Type B pancreatic cell (in vitro differentiated cells): ENCODE data around the gene TSHZ1. TPM values are rescaled to one million over a fixed set of nuclear protein-coding genes. Genes with fewer than 3 reads are reported as not detected.

Source experiments
- DNase-seq: peaks from one replicate; pipeline ENCODE4 v3.0.0; 2021; ENCODE audit warnings: mixed read lengths; ENCODE audit not compliant: unreplicated experiment; ENCODE audit errors: extremely low spot score
- H3K27ac Mint-ChIP-seq: 2 replicates; pipeline ENCODE4 v1.8.0; 2021; ENCODE audit warnings: mild to moderate bottlenecking, mixed read lengths
- H3K27me3 Mint-ChIP-seq: 2 replicates; pipeline ENCODE4 v1.8.0; 2021; ENCODE audit warnings: mixed read lengths
- H3K36me3 Mint-ChIP-seq: 2 replicates; pipeline ENCODE4 v1.8.0; 2021; ENCODE audit warnings: mixed read lengths
- H3K4me1 Mint-ChIP-seq: one replicate; pipeline ENCODE4 v1.8.0; 2021; ENCODE audit warnings: mixed read lengths; ENCODE audit not compliant: unreplicated experiment
- H3K4me3 Mint-ChIP-seq: 2 replicates; pipeline ENCODE4 v1.8.0; 2021; ENCODE audit warnings: mild to moderate bottlenecking, mixed read lengths
- H3K9me3 Mint-ChIP-seq: 2 replicates; pipeline ENCODE4 v1.8.0; 2021; ENCODE audit warnings: mixed read lengths
- CTCF ChIP-seq: fragments of 200-600 bp; sonication (generic); conservative IDR thresholded peaks from 2 replicates; pipeline ENCODE4 v1.5.0; 2021; ENCODE audit warnings: antibody characterized with exemption, mild to moderate bottlenecking
- total RNA-seq: library from RNA; stranded (reverse); gene quantifications from 2 replicates; pipeline ENCODE4 v1.2.1, GENCODE V29; 2021; ENCODE audit warnings: low replicate concordance

The TSHZ1 gene
- total RNA-seq, 1 donor from 2014 or later, result 79.9 TPM

GRCh38 chr18:75262511-75262910 lies 51.9 kb downstream of the TSHZ1 start:
- peaks cover 11% of the 10 kb centered on the region for H3K36me3 Mint-ChIP-seq
- peaks cover 65% of the 10 kb centered on the region for H3K4me1 Mint-ChIP-seq
- H3K9me3 Mint-ChIP-seq, result no peaks in the 10 kb centered on the region

GRCh38 chr18:75264195-75264594 lies 53.6 kb downstream of the TSHZ1 start:
- Mint-ChIP-seq H3K4me1 (peaks cover 77% of the 10 kb centered on the region), H3K4me3 (peak overlapping the region; percentile 45), H3K36me3 (peaks cover 11% of the 10 kb centered on the region), H3K27ac (peak overlapping the region; percentile 1), H3K27me3 (no peaks in the 10 kb centered on the region), H3K9me3 (no peaks in the 10 kb centered on the region)
- TF ChIP-seq CTCF, result no peak
- no peak for DNase-seq

More at GRCh38 chr18:75262511-75262910, 51.9 kb downstream of the TSHZ1 start:
- no peaks in the 10 kb centered on the region for H3K27me3 Mint-ChIP-seq
- H3K4me3 Mint-ChIP-seq, result no peak overlapping the region
- DNase-seq, result no peak
- no peak for TF ChIP-seq CTCF
- no peak overlapping the region for H3K27ac Mint-ChIP-seq

DNA sequence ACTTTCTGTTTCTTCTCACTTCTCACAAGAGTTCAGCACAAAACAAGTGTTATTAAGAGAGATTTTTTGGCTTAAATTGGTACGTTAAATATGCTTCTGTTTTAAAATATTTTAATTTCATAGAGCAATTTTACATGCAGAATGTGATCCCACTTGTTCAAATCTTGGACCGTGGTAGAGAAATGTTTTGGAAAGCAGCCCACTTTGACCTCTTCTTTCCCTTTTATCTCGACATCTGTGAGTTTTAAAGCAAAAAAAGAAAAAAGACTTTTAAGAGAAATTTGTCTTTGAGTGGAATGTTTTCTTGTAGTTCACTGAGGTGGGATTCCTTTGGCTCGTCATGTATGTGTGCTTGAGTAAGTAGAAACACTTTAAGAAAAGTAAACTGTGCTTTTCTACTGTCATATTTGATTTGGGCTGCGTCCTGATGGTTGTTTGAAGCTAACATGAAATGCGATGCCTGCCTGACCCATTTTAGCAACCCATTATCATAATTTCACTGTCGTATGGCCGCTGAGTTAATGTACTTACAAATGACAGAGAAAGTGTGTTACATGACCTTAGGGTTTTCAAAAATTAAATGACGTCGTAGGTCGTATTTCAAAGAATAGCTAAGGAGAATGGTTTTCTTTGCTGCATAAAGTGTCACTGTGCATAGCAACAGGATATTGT lies 54.5 kb downstream of the TSHZ1 start:
- no peak for DNase-seq
- peaks cover 11% of the 10 kb centered on the region for H3K36me3 Mint-ChIP-seq
- peak overlapping the region; percentile 6 for H3K27ac Mint-ChIP-seq
- no peak for TF ChIP-seq CTCF
- peak overlapping the region; percentile 69 for H3K4me3 Mint-ChIP-seq
- H3K9me3 Mint-ChIP-seq, result no peaks in the 10 kb centered on the region
- H3K27me3 Mint-ChIP-seq, result no peaks in the 10 kb centered on the region
- H3K4me1 Mint-ChIP-seq, result peaks cover 77% of the 10 kb centered on the region

DNA sequence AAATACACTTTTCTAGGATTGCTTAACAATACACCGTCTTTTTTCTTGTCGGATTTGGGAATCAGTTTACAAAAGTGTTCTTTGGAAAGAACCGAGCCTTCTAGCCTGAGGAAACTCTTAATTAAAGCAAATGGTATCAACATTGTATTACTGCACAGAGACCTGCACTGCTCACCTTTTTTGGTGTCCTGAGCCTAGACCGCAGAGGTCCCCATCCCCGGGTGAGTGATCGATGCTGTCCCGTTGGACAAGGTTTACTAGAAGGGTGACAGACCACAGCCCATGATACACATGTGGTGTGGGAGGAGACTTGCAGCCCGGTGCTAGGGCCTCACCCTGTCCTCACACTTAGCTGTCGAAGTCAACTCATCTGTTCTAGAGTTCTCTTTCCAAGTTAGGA lies 55.3 kb downstream of the TSHZ1 start:
- H3K4me1 Mint-ChIP-seq, result peaks cover 73% of the 10 kb centered on the region
- DNase-seq, result no peak
- no peaks in the 10 kb centered on the region for H3K9me3 Mint-ChIP-seq
- TF ChIP-seq CTCF, result no peak
- H3K4me3 Mint-ChIP-seq, result no peak overlapping the region
- peaks cover 11% of the 10 kb centered on the region for H3K36me3 Mint-ChIP-seq
- peak overlapping the region; percentile 6 for H3K27ac Mint-ChIP-seq
- no peaks in the 10 kb centered on the region for H3K27me3 Mint-ChIP-seq

GRCh38 chr18:75267643-75268363 lies 57.2 kb downstream of the TSHZ1 start:
- no peak for DNase-seq
- Mint-ChIP-seq H3K4me3 (peak overlapping the region; percentile 38), H3K27me3 (no peaks in the 10 kb centered on the region), H3K27ac (no peak overlapping the region), H3K9me3 (no peaks in the 10 kb centered on the region), H3K4me1 (peaks cover 71% of the 10 kb centered on the region), H3K36me3 (peaks cover 6% of the 10 kb centered on the region)
- TF ChIP-seq CTCF, result no peak
